ENCODE results near the gene FOXC2. TPM values are rescaled to one million over a fixed set of nuclear protein-coding genes. Genes with fewer than 3 reads are reported as not detected.

Gene FOXC2
- not detected for total RNA-seq

DNA sequence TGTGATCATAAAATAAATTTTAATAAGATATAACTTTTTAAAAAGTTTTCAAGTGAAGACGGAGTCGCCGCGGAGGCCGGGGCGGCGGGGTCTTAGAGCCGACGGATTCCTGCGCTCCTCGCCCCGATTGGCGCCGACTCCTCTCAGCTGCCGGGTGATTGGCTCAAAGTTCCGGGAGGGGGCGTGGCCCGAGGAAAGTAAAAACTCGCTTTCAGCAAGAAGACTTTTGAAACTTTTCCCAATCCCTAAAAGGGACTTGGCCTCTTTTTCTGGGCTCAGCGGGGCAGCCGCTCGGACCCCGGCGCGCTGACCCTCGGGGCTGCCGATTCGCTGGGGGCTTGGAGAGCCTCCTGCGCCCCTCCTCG, at the start of gene FOXC2:
Gene FOXC2, plus strand, starts transcription at position 229 of the 365 bp plus-strand sequence. CDS start 507 bp downstream, outside the sequence.

DNA sequence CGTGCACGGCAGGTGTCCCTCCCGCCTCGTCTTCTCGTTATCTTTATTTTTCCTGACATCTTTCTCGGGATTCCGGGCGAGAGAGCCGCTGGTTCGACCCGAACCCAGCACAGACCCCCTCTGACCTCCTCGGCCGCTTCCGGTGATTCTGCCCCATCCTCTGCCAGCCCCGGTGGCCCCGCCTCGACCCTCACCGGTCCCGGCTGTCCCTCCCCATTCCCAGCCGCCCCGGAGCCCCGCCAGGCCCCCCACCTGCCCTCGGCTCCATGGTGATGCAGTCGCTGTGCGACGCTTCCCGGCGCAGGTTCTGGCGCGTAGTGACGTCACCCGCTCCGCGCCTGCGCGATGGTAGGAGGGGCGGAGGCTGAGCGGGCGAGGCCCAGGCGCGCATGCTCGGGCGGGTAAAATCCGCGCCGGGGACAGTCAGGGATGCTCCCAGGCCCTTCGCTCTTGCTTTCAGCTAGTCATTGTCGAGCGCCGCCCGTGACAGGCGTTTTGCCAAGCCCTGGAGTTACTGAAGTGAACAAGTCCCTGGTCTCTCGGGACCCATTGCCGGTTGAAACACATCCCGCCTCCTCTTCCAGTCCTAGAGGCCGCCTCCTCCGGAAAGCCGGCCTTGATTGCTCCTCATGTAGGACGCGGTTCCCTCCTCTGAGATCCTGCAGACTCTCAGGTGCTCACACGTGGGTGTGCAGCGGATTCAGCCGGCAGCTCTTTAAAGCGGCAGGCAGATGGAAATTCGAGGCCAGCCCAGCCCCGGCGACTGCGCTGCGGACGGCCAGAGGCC, 11.5 kb upstream of the FOXC2 start, which contains the start of gene MTHFSD:
Gene MTHFSD, minus strand, starts transcription at position 319 of the 787 bp plus-strand sequence. Its CDS starts 51 bp downstream, at position 268.

GRCh38 chr16:86578061-86578599, 11.5 kb downstream of the FOXC2 start, which contains the start of gene FOXL1:
FOXL1 (plus strand) TSS chr16:86578549; CDS start chr16:86578724, 175 bp downstream.

Other genes starting within 250 kb of the FOXC2 start
- 0.31 TPM for gene FOXF1, start 56.3 kb upstream of the FOXC2 start, total RNA-seq
- 30.4 TPM for gene MTHFSD, start 11.6 kb upstream of the FOXC2 start, total RNA-seq
- 0.63 TPM for gene FOXL1, start 11.7 kb downstream of the FOXC2 start, total RNA-seq